Cardiac muscle cell (in vitro differentiated cells and primary cell): ENCODE measurements around the gene KIF18B. TPM values are rescaled to one million over a fixed set of nuclear protein-coding genes. Genes with fewer than 3 reads are reported as not detected.
A peak's percentile ranks its signal among the peaks of the same experiment; 100 is the strongest.
"Not testable (repeated sequence)": the region's sequence is repeated elsewhere in the genome, so short reads cannot be mapped to it uniquely, and the experiment has no call there.

ENCODE experiments used
- DNase-seq, 2 donors: peaks; one replicate each; pipeline versions ENCODE4 v3.0.0 to v3.0.0-alpha.2; 2010 to 2017; ENCODE audit warnings: low read depth in 1 of 2, low spot score in 1 of 2
- H3K27ac ChIP-seq: fragments of 200-600 bp; sonication (generic); 2 replicates; pipeline ENCODE4 v1.5.1; 2016
- H3K27me3 ChIP-seq: fragments of 200-600 bp; sonication (generic); 2 replicates; pipeline ENCODE4 v1.6.0; 2016; ENCODE audit warnings: control low read depth
- H3K36me3 ChIP-seq: fragments of 200-600 bp; sonication (generic); 2 replicates; pipeline ENCODE4 v1.5.1; 2016; ENCODE audit warnings: control low read depth
- H3K4me1 ChIP-seq: fragments of 200-600 bp; sonication (generic); 2 replicates; pipeline ENCODE4 v1.8.1; 2017; ENCODE audit warnings: low read depth, mild to moderate bottlenecking, mixed run types
- H3K4me3 ChIP-seq: fragments of 200-600 bp; sonication (generic); 2 replicates; pipeline ENCODE4 v1.5.1; 2016; ENCODE audit warnings: mild to moderate bottlenecking
- H3K9me3 ChIP-seq: fragments of 200-600 bp; sonication (generic); 2 replicates; pipeline ENCODE4 v1.5.1; 2017; ENCODE audit warnings: low read depth, mild to moderate bottlenecking, control low read depth
- polyA plus RNA-seq: library from polyadenylated mRNA; unstranded; fragments of >200 nt; fragmentation: Nextera tagmentation; extraction: Ambion mirVana; gene quantifications from 2 replicates; pipeline ENCODE4 v1.2.1, GENCODE V29; 2016
- total RNA-seq: library from RNA; depleted of rRNA; stranded (reverse); fragments of >200 nt; gene quantifications from 2 replicates; pipeline ENCODE4 v1.2.3, GENCODE V29; 2016
- TF ChIP-seq, protein P1 (sequence below): IDR thresholded peaks from 2 replicates; pipeline ENCODE4 v1.5.1; 2012; ENCODE audit warnings: low read depth, mild to moderate bottlenecking, low read length

KIF18B gene
- total and polyA plus RNA-seq, 2 experiments from 2014 or later, result 4.1 to 21.1 TPM

- Histone ChIP-seq H3K27ac (no peak overlapping the region), H3K27me3 (no peaks in the 10 kb centered on the region), H3K4me3 (no peak overlapping the region), H3K9me3 (no peaks in the 10 kb centered on the region), H3K36me3 (no peaks in the 10 kb centered on the region), H3K4me1 (no peaks in the 10 kb centered on the region)
- no peak for DNase-seq
- TF ChIP-seq, protein P1, sequence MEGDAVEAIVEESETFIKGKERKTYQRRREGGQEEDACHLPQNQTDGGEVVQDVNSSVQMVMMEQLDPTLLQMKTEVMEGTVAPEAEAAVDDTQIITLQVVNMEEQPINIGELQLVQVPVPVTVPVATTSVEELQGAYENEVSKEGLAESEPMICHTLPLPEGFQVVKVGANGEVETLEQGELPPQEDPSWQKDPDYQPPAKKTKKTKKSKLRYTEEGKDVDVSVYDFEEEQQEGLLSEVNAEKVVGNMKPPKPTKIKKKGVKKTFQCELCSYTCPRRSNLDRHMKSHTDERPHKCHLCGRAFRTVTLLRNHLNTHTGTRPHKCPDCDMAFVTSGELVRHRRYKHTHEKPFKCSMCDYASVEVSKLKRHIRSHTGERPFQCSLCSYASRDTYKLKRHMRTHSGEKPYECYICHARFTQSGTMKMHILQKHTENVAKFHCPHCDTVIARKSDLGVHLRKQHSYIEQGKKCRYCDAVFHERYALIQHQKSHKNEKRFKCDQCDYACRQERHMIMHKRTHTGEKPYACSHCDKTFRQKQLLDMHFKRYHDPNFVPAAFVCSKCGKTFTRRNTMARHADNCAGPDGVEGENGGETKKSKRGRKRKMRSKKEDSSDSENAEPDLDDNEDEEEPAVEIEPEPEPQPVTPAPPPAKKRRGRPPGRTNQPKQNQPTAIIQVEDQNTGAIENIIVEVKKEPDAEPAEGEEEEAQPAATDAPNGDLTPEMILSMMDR, result no peak
These were observed 8.3 kb upstream of the KIF18B start for GRCh38 chr17:44955674-44956425.

GRCh38 chr17:44952946-44953475, 5.4 kb upstream of the KIF18B start:
- no peak for DNase-seq
- TF ChIP-seq, protein P1, result no peak
- no peak overlapping the region for H3K4me3 ChIP-seq

DNA sequence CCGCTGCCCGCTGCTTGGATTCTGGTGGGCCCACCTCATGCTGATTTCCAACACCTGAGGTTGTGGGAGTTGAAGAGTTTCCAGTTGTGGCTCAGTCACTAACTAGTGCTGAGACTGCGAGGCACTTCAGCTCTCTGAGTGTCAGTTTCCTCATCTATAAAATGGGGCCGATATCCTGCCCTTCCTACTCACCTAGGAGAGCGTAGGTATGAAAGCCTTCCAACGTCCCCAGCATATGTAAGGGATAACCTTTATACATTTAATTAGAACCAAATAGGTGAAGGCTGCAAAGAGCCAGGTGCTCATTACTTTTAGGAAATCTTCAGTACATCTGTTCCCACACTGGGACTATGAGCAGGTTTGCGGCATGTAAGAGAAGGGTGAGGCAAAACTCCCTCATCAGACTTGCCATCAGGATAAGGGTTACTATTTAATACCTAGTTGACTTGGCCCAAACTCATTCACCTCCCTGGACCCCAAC, 782 bp upstream of the KIF18B start:
- TF ChIP-seq, protein P1, result no peak
- H3K36me3 ChIP-seq, result no peaks in the 10 kb centered on the region
- no peaks in the 10 kb centered on the region for H3K27me3 ChIP-seq
- H3K9me3 ChIP-seq, result no peaks in the 10 kb centered on the region
- no peak for DNase-seq
- no peak overlapping the region for H3K27ac ChIP-seq
- H3K4me1 ChIP-seq, result peaks cover 3% of the 10 kb centered on the region
- peak overlapping the region; percentile 69 for H3K4me3 ChIP-seq

More at GRCh38 chr17:44952946-44953475, 5.4 kb upstream of the KIF18B start:
- H3K27ac ChIP-seq, result no peak overlapping the region
- H3K27me3 ChIP-seq, result no peaks in the 10 kb centered on the region
- no peaks in the 10 kb centered on the region for H3K36me3 ChIP-seq
- H3K4me1 ChIP-seq, result no peaks in the 10 kb centered on the region
- no peaks in the 10 kb centered on the region for H3K9me3 ChIP-seq

GRCh38 chr17:44945652-44946051, 1.9 kb downstream of the KIF18B start:
- DNase-seq, H3K27ac ChIP-seq, H3K9me3 ChIP-seq, H3K27me3 ChIP-seq, H3K36me3 ChIP-seq: not testable (repeated sequence)
- peak overlapping the region; percentile 69 for H3K4me3 ChIP-seq
- peaks cover 12% of the 10 kb centered on the region for H3K4me1 ChIP-seq

- peaks cover 18% of the 10 kb centered on the region for H3K4me1 ChIP-seq
- no peaks in the 10 kb centered on the region for H3K36me3 ChIP-seq
- H3K9me3 ChIP-seq, result no peaks in the 10 kb centered on the region
These were observed 5.1 kb downstream of the KIF18B start for GRCh38 chr17:44942456-44942855.

More at GRCh38 chr17:44942456-44942855, 5.1 kb downstream of the KIF18B start:
- TF ChIP-seq, protein P1, result no peak
- H3K4me3 ChIP-seq, result no peak overlapping the region
- no peaks in the 10 kb centered on the region for H3K27me3 ChIP-seq
- H3K27ac ChIP-seq, result no peak overlapping the region
- no peak for DNase-seq
